HCT116 (cell line): ENCODE results near the gene SEPTIN3. TPM values are rescaled to one million over a fixed set of nuclear protein-coding genes. Genes with fewer than 3 reads are reported as not detected.

ENCODE experiments used
- ATAC-seq: fragments of 200-7000 bp; cut with Tn5 transposase; 2 replicates; pipeline ENCODE4 v1.9.1; 2020; ENCODE audit warnings: mild to moderate bottlenecking, moderate library complexity
- BruUV-seq: library from RNA; stranded (reverse); fragments of 400-500 nt; replicated peaks from 2 replicates; lab custom pipeline; 2021; lab: Mats Ljungman, UMichigan
- CTCF ChIA-PET: fragments of 300-600 bp; sonication (Branson Sonifier 250); formaldehyde crosslinking; loops from one replicate; lab custom pipeline; 2021; ENCODE audit warnings: antibody characterized with exemption; lab: Charles Lee
- POLR2A ChIA-PET: fragments of 300-600, 350-600 bp; sonication (Branson Sonifier 250); formaldehyde crosslinking; loops from one replicate; lab custom pipeline; 2021; ENCODE audit warnings: antibody characterized with exemption; lab: Charles Lee
- RAD21 ChIA-PET, 2 experiments: fragments of 300-600 bp; sonication (Branson Sonifier 250); formaldehyde crosslinking; loops; one replicate each; lab custom pipeline; 2023; ENCODE audit warnings: low total read pairs in 2 of 2; ENCODE audit not compliant: uncharacterized antibody in 2 of 2, unreplicated experiment in 2 of 2, low non-redundant PET in 1 of 2; lab: Charles Lee
- DNase-seq: peaks from one replicate; pipeline ENCODE4 v3.0.0-alpha.2; 2010; ENCODE audit warnings: low read depth, low spot score
- H2AFZ ChIP-seq: fragments of 200-600 bp; shearing (Covaris generic), sonication (generic); 2 replicates; pipeline ENCODE4 v1.6.1; 2017; ENCODE audit warnings: low read depth, mixed run types, mixed read lengths, antibody characterized with exemption, low read length; ENCODE audit not compliant: poor library complexity, severe bottlenecking
- H3K27ac ChIP-seq: 2 replicates; pipeline ENCODE4 v1.5.1; 2012; ENCODE audit warnings: low read depth, low read length
- H3K27me3 ChIP-seq: fragments of 200-600 bp; sonication (generic); 2 replicates; pipeline ENCODE4 v1.6.1; 2016; ENCODE audit warnings: mixed run types, low read length, mixed read lengths; ENCODE audit not compliant: insufficient read depth
- H3K36me3 ChIP-seq, 2 experiments: fragments of 200-500 bp in 1 of 2; fragments of 200-600 bp in 1 of 2; sonication (Bioruptor generic) in 1 of 2; sonication (generic) in 1 of 2; 2 replicates each; pipeline versions ENCODE4 v1.5.1 to v1.6.1; 2014 to 2016; ENCODE audit warnings: low read length in 2 of 2, inconsistent platforms in 1 of 2, mixed read lengths in 1 of 2, mixed run types in 1 of 2; ENCODE audit not compliant: insufficient read depth in 2 of 2, control insufficient read depth in 1 of 2
- H3K4me1 ChIP-seq, 2 experiments: fragments of 200-600 bp in 1 of 2; sonication (generic) in 1 of 2; 2 replicates each; pipeline versions ENCODE4 v1.5.1 to v1.6.1; 2012 to 2017; ENCODE audit warnings: low read length in 2 of 2, inconsistent platforms in 1 of 2, mild to moderate bottlenecking in 1 of 2, mixed read lengths in 1 of 2, mixed run types in 1 of 2, moderate library complexity in 1 of 2; ENCODE audit not compliant: insufficient read depth in 2 of 2, control insufficient read depth in 1 of 2
- H3K4me2 ChIP-seq: fragments of 200-600 bp; sonication (generic); 2 replicates; pipeline ENCODE4 v1.6.1; 2017; ENCODE audit warnings: mixed run types, low read length, mixed read lengths
- H3K4me3 ChIP-seq, 2 experiments: fragments of 200-600 bp in 1 of 2; sonication (generic) in 1 of 2; replicated peaks in 1 of 2; 2 replicates each; pipeline ENCODE4 v1.5.1; 2011 to 2016; ENCODE audit warnings: low read length in 2 of 2, control low read depth in 1 of 2, low read depth in 1 of 2, mild to moderate bottlenecking in 1 of 2, mixed read lengths in 1 of 2, mixed run types in 1 of 2
- H3K79me2 ChIP-seq: fragments of 200-600 bp; sonication (generic); 2 replicates; pipeline ENCODE4 v1.6.1; 2017; ENCODE audit warnings: mild to moderate bottlenecking, mixed run types, low read length, moderate library complexity, mixed read lengths; ENCODE audit not compliant: insufficient read depth
- H3K9ac ChIP-seq: fragments of 200-600 bp; sonication (generic); 2 replicates; pipeline ENCODE4 v1.6.1; 2016; ENCODE audit warnings: low read length, mixed read lengths
- H3K9me2 ChIP-seq: fragments of 200-600 bp; sonication (generic), shearing (Covaris generic); 2 replicates; pipeline ENCODE4 v1.6.1; 2017; ENCODE audit warnings: mixed run types, mild to moderate bottlenecking, moderate library complexity; ENCODE audit not compliant: insufficient read depth
- H3K9me3 ChIP-seq, 2 experiments: fragments of 200-500 bp in 1 of 2; fragments of 200-600 bp in 1 of 2; sonication (Bioruptor generic) in 1 of 2; sonication (generic) in 1 of 2; 2 replicates each; pipeline ENCODE4 v1.6.1; 2014 to 2017; ENCODE audit warnings: low read length in 2 of 2, mixed read lengths in 2 of 2, inconsistent platforms in 1 of 2, low read depth in 1 of 2, mild to moderate bottlenecking in 1 of 2, mixed run types in 1 of 2, moderate library complexity in 1 of 2; ENCODE audit not compliant: control insufficient read depth in 1 of 2, insufficient read depth in 1 of 2
- H4K20me1 ChIP-seq: fragments of 200-600 bp; sonication (generic), shearing (Covaris generic); 2 replicates; pipeline ENCODE4 v1.6.1; 2017; ENCODE audit warnings: mixed run types, mild to moderate bottlenecking, moderate library complexity; ENCODE audit not compliant: insufficient read depth
- EGR1 ChIP-seq: IDR thresholded peaks from 2 replicates; pipeline ENCODE4 v1.6.1; 2012; ENCODE audit warnings: low read depth
- EZH2phosphoT487 ChIP-seq: fragments of 200-600 bp; IDR thresholded peaks from 2 replicates; pipeline ENCODE4 v1.6.1; 2018; ENCODE audit warnings: antibody characterized with exemption, borderline replicate concordance
- JUND ChIP-seq: IDR thresholded peaks from 2 replicates; pipeline ENCODE4 v1.6.1; 2012
- SIN3A ChIP-seq: IDR thresholded peaks from 2 replicates; pipeline ENCODE4 v1.6.1; 2012; ENCODE audit warnings: low read depth
- SP1 ChIP-seq: IDR thresholded peaks from 2 replicates; pipeline ENCODE4 v1.6.1; 2012; ENCODE audit warnings: low read depth
- TCF7L2 ChIP-seq: IDR thresholded peaks from 2 replicates; pipeline ENCODE4 v1.7.0; 2011; ENCODE audit warnings: borderline replicate concordance, inconsistent platforms; ENCODE audit not compliant: insufficient read depth, insufficient read length; ENCODE audit errors: extremely low read depth
- YY1 ChIP-seq: IDR thresholded peaks from 2 replicates; pipeline ENCODE4 v1.6.1; 2011; ENCODE audit warnings: low read length, low read depth, moderate library complexity, mild to moderate bottlenecking; ENCODE audit not compliant: insufficient replicate concordance; ENCODE audit errors: extremely low read depth
- ZNF274 ChIP-seq: fragments of 200-500 bp; sonication (Bioruptor generic); IDR thresholded peaks from 2 replicates; pipeline ENCODE4 v1.6.1; 2014; ENCODE audit warnings: mild to moderate bottlenecking, low read depth, low read length, inconsistent platforms
- intact Hi-C: fragments of 100-400 bp; cut with micrococcal nuclease; formaldehyde crosslinking; loops from 2 replicates; pipeline ENCODE4 v1.10.0; 2022
- total RNA-seq: library from RNA; stranded (reverse); gene quantifications from one replicate; pipeline ENCODE4 v1.2.1, GENCODE V29; 2021; ENCODE audit not compliant: unreplicated experiment
- TF ChIP-seq, protein P1 (sequence below): IDR thresholded peaks from 2 replicates; pipeline ENCODE4 v1.6.1; 2012; ENCODE audit warnings: low read depth
- TF ChIP-seq, protein P2 (sequence below), 3 experiments: fragments of 200-600 bp in 1 of 3; sonication (generic) in 1 of 3; IDR thresholded peaks in 2 of 3; conservative IDR thresholded peaks in 1 of 3; 2 replicates each; pipeline ENCODE4 v1.5.1; 2012 to 2017; ENCODE audit warnings: low read depth in 2 of 3, low read length in 2 of 3, antibody characterized with exemption in 1 of 3, borderline replicate concordance in 1 of 3, control low read depth in 1 of 3, mild to moderate bottlenecking in 1 of 3, mixed read lengths in 1 of 3, mixed run types in 1 of 3, moderate library complexity in 1 of 3; ENCODE audit not compliant: insufficient read depth in 1 of 3
- TF ChIP-seq, protein P3 (sequence below): IDR thresholded peaks from 2 replicates; pipeline ENCODE4 v1.6.1; 2012

Gene SEPTIN3
- total RNA-seq, 1 experiment from 2014 or later, result 9.3 TPM

DNA sequence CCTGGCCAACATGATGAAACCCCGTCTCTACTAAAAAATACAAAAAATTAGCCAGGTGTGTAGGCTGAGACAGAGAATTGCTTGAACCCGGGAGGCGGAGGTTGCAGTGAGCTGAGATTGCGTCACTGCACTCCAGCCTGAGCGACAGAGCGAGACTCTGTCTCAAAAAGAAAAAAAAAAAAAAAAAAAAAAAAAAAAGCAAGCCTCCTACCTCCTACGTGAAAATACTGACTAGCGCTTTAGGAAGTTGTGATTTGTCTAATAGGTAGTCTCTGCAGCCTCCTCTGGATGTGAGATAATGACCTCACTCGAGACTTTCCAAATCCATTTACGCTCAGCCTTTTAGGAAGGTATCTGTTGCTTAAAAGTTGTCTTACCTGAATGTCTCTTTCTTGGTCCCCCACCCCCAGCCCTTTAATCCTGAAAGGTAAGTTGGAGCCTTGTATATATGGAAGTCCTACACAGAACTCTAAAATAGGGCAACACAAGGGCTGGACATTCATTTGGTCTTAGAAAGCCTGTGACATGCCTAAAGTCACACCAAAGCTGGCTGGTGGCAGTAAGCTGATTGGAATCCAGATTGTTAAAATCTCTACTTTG, 5.5 kb downstream of the SEPTIN3 start:
- TF ChIP-seq SP1 (no peak), TCF7L2 (no peak), EZH2phosphoT487 (no peak), YY1 (no peak), SIN3A (no peak), EGR1 (no peak), ZNF274 (no peak), JUND (no peak)
- TF ChIP-seq, protein P1, sequence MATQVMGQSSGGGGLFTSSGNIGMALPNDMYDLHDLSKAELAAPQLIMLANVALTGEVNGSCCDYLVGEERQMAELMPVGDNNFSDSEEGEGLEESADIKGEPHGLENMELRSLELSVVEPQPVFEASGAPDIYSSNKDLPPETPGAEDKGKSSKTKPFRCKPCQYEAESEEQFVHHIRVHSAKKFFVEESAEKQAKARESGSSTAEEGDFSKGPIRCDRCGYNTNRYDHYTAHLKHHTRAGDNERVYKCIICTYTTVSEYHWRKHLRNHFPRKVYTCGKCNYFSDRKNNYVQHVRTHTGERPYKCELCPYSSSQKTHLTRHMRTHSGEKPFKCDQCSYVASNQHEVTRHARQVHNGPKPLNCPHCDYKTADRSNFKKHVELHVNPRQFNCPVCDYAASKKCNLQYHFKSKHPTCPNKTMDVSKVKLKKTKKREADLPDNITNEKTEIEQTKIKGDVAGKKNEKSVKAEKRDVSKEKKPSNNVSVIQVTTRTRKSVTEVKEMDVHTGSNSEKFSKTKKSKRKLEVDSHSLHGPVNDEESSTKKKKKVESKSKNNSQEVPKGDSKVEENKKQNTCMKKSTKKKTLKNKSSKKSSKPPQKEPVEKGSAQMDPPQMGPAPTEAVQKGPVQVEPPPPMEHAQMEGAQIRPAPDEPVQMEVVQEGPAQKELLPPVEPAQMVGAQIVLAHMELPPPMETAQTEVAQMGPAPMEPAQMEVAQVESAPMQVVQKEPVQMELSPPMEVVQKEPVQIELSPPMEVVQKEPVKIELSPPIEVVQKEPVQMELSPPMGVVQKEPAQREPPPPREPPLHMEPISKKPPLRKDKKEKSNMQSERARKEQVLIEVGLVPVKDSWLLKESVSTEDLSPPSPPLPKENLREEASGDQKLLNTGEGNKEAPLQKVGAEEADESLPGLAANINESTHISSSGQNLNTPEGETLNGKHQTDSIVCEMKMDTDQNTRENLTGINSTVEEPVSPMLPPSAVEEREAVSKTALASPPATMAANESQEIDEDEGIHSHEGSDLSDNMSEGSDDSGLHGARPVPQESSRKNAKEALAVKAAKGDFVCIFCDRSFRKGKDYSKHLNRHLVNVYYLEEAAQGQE, result no peak
- TF ChIP-seq, protein P2, sequence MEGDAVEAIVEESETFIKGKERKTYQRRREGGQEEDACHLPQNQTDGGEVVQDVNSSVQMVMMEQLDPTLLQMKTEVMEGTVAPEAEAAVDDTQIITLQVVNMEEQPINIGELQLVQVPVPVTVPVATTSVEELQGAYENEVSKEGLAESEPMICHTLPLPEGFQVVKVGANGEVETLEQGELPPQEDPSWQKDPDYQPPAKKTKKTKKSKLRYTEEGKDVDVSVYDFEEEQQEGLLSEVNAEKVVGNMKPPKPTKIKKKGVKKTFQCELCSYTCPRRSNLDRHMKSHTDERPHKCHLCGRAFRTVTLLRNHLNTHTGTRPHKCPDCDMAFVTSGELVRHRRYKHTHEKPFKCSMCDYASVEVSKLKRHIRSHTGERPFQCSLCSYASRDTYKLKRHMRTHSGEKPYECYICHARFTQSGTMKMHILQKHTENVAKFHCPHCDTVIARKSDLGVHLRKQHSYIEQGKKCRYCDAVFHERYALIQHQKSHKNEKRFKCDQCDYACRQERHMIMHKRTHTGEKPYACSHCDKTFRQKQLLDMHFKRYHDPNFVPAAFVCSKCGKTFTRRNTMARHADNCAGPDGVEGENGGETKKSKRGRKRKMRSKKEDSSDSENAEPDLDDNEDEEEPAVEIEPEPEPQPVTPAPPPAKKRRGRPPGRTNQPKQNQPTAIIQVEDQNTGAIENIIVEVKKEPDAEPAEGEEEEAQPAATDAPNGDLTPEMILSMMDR (IDR thresholded peaks at IDR 0.05 in 2 of 3, conservative IDR thresholded peaks at IDR 0.05 in 1 of 3; ENCODE audit: borderline replicate concordance in 1 of 3, insufficient read depth in 1 of 3, low read depth in 2 of 3, low read length in 2 of 3), result no peak
- TF ChIP-seq, protein P3, sequence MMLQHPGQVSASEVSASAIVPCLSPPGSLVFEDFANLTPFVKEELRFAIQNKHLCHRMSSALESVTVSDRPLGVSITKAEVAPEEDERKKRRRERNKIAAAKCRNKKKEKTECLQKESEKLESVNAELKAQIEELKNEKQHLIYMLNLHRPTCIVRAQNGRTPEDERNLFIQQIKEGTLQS, result no peak
- POLR2A ChIA-PET, result no interaction called here
- Histone ChIP-seq H3K9me2 (no peaks in the 10 kb centered on the region), H3K9me3 (no peaks in the 10 kb centered on the region), H4K20me1 (no peaks in the 10 kb centered on the region), H3K4me3 (no peak overlapping the region), H3K4me1 (peaks cover 8 to 12% of the 10 kb centered on the region in 2 experiments; a peak in 2 of 4 replicates), H2AFZ (no peak overlapping the region), H3K36me3 (no peaks in the 10 kb centered on the region), H3K9ac (no peak overlapping the region), H3K79me2 (no peaks in the 10 kb centered on the region), H3K27ac (no peak overlapping the region), H3K27me3 (peaks cover 15% of the 10 kb centered on the region), H3K4me2 (no peak overlapping the region)
- RAD21 ChIA-PET, result no interaction called here
- no TSS peak for BruUV-seq
- intact Hi-C loops, result no loop called here
- ATAC-seq (no peak), DNase-seq (no peak)
- CTCF ChIA-PET, result no interaction called here
